ENCODE measurements around the gene JARID2.

JARID2 gene

GRCh38 chr6:15247500-15248450 is 1.9 kb downstream of the JARID2 start:
- DNase-seq (ENCODE audit: low spot score): peak; percentile 53

GRCh38 chr6:15248451-15249370 is 2.8 kb downstream of the JARID2 start:
- DNase-seq (ENCODE audit: low spot score): peak; percentile 96

DNA sequence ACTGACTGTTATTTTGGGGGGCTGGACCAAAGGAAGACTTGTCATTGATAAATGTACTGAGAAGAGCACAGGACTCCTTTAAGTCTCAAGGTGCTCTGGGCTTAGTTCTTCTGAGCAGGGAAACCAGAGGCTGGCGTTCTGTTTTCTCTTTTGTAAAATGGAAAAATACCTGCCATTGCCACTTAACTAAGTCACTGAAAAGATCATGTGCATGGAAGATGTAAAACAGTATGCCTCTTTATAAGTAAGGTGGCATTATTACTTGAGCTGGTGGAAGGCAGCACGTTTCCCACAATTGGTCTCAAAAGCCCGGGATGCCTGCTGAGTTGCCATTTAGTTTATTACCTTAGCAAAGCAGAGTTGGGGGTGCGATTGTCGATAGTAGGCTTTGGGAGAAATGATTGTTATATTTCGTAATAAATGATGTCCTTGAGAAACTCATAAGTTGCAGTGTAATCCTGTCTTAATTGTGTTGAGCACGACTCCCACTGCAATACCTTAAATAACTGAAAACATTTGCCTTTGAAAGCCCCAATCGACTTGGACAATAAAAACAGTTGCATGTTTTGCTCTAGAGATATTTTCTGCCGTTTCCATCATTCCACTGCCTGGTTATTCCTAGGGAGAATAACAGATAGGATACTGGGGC is 3.6 kb downstream of the JARID2 start:
- no peak for DNase-seq (ENCODE audit: low spot score)

GRCh38 chr6:15250187-15251168 is 4.6 kb downstream of the JARID2 start:
- no peak for DNase-seq (ENCODE audit: low spot score)

- no peak for DNase-seq (ENCODE audit: low spot score)
Observed at GRCh38 chr6:15252195-15252594, 6.3 kb downstream of the JARID2 start.

- DNase-seq (ENCODE audit: low spot score): no peak
Observed at GRCh38 chr6:15253203-15254022, 7.5 kb downstream of the JARID2 start.

GRCh38 chr6:15254070-15254975 is 8.5 kb downstream of the JARID2 start:
- no peak for DNase-seq (ENCODE audit: low spot score)

GRCh38 chr6:15255481-15255880 is 9.6 kb downstream of the JARID2 start:
- no peak for DNase-seq (ENCODE audit: low spot score)

- DNase-seq (ENCODE audit: low spot score): no peak
Observed at GRCh38 chr6:15255909-15256395, 10.1 kb downstream of the JARID2 start.

DNA sequence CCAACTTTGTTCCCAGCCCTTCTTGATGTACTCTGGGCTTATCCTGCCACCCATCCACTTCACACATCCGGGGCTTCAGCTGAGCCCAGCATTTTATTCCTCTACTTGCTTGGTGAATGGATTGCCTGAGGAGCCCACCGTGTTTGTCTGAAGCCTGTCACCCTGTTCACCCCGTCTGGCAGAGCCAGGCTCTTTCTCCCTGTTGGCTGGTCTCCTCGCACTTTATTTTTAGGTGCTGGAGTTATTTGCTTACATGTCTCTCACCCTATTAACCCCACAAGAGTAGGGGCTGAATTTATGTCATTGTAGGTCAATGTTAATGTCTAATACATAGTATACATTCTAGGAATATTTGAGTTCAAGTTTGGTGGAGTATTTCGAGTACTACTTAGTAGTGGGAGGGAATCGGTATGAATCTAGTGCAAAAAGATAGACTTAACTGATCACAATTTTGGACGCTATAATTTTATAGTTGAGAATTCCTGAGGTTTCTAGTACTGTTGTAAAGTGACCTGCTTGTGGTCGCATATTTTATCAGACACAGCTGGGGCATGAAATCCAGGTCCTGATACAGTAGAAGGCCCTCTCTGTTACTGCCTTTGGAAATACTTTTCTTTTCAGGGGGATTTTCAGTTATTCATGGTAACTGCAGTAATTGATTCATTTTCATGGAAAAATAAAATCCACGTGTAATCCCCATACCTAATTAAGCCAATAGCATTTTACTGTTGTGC is 10.8 kb downstream of the JARID2 start:
- no peak for DNase-seq (ENCODE audit: low spot score)

DNA sequence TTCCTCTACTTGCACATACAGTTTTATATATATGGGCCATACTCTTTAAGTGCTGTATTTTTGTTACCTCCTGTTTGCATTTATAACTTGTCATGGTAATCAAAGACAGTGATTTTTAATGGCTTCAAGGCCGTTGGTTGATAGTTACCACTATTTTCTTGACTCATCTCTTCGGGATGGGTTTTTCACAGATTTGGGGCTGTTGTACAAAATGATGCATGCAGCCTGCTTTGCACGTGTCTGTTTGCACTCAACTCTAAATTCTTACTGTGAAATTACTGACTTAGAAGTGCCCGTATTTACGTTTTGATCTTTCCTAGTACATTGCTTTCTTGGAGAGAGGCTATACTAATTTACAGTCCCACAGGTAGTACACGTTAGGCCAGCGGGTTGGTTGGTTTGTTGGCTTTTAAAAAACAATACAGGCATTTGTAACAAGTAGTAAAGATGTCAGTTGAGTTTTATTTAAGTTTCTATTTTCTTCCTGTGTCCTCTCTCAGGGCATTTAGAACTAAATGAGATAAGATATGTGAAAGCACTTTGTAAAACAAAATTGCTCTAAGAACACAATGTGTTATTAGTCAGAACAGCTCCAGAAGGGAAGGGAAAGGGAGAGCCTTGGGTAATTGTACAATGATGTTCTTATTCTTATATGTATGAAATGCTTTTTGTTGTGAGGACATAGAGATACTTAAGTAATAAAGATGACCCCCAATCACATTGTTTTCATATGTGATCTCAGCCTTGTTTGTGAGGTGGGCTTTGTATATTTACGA is 11.7 kb downstream of the JARID2 start:
- DNase-seq (ENCODE audit: low spot score): no peak

GRCh38 chr6:15259766-15260098 is 13.9 kb downstream of the JARID2 start:
- DNase-seq (ENCODE audit: low spot score): no peak

DNA sequence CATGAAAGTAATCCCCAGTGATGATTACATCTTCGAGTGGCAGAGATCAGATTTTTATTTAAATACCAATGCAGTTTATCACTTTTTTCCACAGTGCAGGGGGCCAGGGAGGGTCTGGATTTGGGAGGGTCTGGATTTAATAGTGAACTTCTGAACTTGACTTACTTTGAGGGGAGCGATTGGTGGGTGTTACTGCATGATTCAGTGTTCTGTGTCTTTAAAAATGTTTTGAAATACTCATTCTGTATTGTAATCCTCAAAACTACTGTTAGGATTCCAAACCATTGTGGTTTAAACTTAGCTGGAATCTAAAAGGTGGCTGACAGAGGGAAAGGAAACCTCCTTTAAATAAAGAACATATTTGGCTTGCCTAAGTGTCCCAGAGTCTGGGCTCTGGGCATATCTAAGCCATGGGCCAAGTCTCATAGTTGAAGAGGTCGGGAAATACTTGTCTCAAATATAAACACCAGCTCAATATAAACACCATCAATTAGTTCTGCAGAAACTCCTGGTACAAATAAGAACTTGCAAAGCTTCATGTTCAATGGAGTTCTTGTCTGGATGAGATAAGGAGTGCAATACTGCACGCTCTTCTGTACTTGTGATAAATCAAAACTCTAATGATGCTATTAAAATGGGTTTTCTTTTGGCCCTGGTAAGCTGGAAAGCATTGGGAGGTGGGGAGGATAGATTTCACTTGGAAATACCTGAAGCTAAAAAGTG is 14.4 kb downstream of the JARID2 start:
- no peak for DNase-seq (ENCODE audit: low spot score)

- DNase-seq (ENCODE audit: low spot score): no peak
Observed at GRCh38 chr6:15263780-15264374, 18.0 kb downstream of the JARID2 start.

- DNase-seq (ENCODE audit: low spot score): no peak
Observed at GRCh38 chr6:15264412-15264811, 18.5 kb downstream of the JARID2 start.

Data from CD4-positive, alpha-beta T cell treated with Interleukin-6 at 100 ng/mL for 8 hours (primary cell).